ENCODE results near the gene SCFD2.

GRCh38 chr4:53016099-53016820, 349.6 kb downstream of the SCFD2 start:
- TF ChIP-seq CTCF (IDR thresholded peaks at IDR 0.05) (no peak), POLR2A (IDR thresholded peaks at IDR 0.05) (no peak), EP300 (IDR thresholded peaks at IDR 0.05; ENCODE audit: low read depth) (no peak)
